NCI-H1092 (cell line): Measurements from ENCODE around the gene LAMA4.

ENCODE experiments used
- DNase-seq: peaks from one replicate; lab custom pipeline; 2025; lab: John Stamatoyannopoulos, UW

LAMA4 gene

GRCh38 chr6:112272799-112273198, 18.4 kb upstream of the LAMA4 start:
- no peak for DNase-seq

- no peak for DNase-seq
Observed at GRCh38 chr6:112270756-112271155, 16.4 kb upstream of the LAMA4 start.

GRCh38 chr6:112269979-112270566, 15.7 kb upstream of the LAMA4 start:
- no peak for DNase-seq

GRCh38 chr6:112269114-112269513, 14.7 kb upstream of the LAMA4 start:
- DNase-seq, result no peak

- no peak for DNase-seq
Observed at GRCh38 chr6:112268654-112269053, 14.3 kb upstream of the LAMA4 start.

- no peak for DNase-seq
Observed at GRCh38 chr6:112268019-112268418, 13.7 kb upstream of the LAMA4 start.

- no peak for DNase-seq
Observed at GRCh38 chr6:112266331-112266730, 12.0 kb upstream of the LAMA4 start.

- no peak for DNase-seq
Observed at GRCh38 chr6:112259337-112259675, 4.9 kb upstream of the LAMA4 start.

- no peak for DNase-seq
Observed at GRCh38 chr6:112258642-112259336, 4.4 kb upstream of the LAMA4 start.

- DNase-seq, result no peak
Observed at GRCh38 chr6:112257178-112257855, 3.0 kb upstream of the LAMA4 start.

- DNase-seq, result no peak
Observed at GRCh38 chr6:112254921-112255320, 554 bp upstream of the LAMA4 start.

GRCh38 chr6:112253498-112253840, 898 bp downstream of the LAMA4 start:
- no peak for DNase-seq

- DNase-seq, result no peak
Observed at GRCh38 chr6:112252571-112253497, 1.5 kb downstream of the LAMA4 start.

GRCh38 chr6:112251171-112251875, 3.0 kb downstream of the LAMA4 start:
- DNase-seq, result no peak

GRCh38 chr6:112249489-112249888, 4.9 kb downstream of the LAMA4 start:
- no peak for DNase-seq

GRCh38 chr6:112247275-112247674, 7.1 kb downstream of the LAMA4 start:
- DNase-seq, result no peak

- no peak for DNase-seq
Observed at GRCh38 chr6:112245511-112246203, 8.7 kb downstream of the LAMA4 start.

- no peak for DNase-seq
Observed at GRCh38 chr6:112243861-112244827, 10.2 kb downstream of the LAMA4 start.

- no peak for DNase-seq
Observed at GRCh38 chr6:112241820-112242429, 12.4 kb downstream of the LAMA4 start.

- DNase-seq, result no peak
Observed at GRCh38 chr6:112237595-112237994, 16.8 kb downstream of the LAMA4 start.
